SHP77 treated with DMSO at 0.1 percent for 48 hours (cell line): ENCODE measurements around the gene ESR1.
"Not testable (repeated sequence)": the region's sequence is repeated elsewhere in the genome, so short reads cannot be mapped to it uniquely, and the experiment has no call there.

Source experiments
- DNase-seq: peaks from one replicate; lab custom pipeline; 2025; lab: John Stamatoyannopoulos, UW

Gene ESR1

DNA sequence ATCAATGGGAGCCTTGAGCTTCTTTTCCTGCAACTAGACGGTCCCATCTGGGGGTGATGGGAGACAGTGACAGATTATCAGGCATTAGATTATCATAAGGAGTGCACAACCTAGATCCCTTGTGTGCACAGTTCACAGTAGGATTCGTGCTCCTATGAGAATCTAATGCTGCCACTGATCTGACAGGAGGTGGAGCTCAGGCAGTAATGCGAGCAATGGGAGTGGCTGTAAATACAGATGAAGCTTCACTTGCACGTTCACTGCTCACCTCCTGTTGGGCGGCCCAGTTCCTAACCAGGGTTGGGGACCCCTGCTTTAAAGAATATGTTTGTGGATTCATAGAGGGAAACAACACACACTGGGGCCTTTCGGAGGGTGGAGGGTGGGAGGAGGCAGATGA is 180.7 kb downstream of the ESR1 start:
- not testable (repeated sequence) for DNase-seq

- DNase-seq = no peak
Measured at GRCh38 chr6:151992091-151992490, 184.6 kb downstream of the ESR1 start.

DNA sequence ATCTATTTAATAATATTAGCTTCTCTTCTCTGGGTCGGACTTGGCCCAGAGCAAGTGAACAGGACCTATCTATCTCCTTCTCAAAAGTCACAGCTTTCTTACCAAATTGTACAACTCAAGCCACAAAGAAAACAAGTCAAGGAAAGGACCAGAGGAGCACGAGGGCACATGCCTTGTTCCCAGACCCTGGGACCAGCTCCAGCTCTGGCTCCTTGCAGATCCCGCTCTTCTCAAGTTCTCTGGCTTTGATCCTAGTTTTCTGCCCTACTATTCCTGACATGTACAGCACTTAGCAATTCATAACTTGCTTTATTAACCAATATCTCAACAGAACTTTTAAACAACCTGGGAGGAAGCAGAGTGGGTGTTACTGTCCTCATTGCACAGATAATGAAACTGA is 185.9 kb downstream of the ESR1 start:
- no peak for DNase-seq

DNA sequence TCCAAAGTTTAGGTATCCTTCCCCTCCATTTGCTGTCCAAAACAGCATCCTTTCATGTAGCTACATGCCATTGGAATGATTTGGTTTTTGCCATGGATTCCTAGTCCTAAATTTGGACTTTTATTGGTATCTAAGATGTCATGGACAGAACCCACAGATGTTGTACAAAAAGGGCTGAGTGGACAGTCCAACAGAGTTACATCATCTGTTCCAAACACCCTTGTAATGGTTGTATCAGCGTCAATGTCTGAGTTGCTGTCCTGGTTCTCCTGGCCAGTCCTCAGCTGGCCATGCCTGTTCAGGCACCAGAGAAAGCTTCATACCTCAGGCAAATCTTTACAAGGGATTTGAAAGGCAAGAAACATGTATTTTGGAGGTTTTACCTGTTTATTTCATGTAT is 191.3 kb downstream of the ESR1 start:
- no peak for DNase-seq

- no peak for DNase-seq
Measured at GRCh38 chr6:151999194-151999593, 191.7 kb downstream of the ESR1 start.

GRCh38 chr6:152001408-152001807 is 193.9 kb downstream of the ESR1 start:
- no peak for DNase-seq

- no peak for DNase-seq
Measured at GRCh38 chr6:152002306-152002705, 194.8 kb downstream of the ESR1 start.

DNA sequence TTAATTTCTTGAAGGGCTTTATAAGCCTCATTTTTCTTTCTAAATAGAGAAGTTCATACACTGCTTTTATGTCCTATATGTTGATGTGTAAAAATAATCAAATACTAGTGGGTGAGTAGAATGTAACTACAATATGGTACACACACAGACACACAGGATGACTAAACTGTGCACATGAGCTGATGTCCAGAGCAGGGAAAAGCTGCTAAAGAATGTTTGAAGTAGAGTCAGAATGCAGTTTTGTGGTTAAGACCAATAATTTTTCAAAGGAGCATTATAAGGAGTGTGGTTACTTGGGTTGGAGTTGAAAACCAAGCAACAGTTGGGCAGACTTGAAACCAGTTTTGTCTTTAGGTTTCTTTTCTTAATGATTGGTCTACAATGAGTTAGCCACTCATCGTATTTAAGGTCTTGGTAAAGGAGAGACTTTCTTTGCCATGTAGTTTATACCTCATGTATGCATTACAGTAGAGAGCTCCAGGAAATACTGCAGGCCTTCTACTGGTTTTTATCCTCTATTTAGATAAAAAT is 196.6 kb downstream of the ESR1 start:
- DNase-seq = no peak

- DNase-seq = no peak
Measured at GRCh38 chr6:152004896-152005295, 197.4 kb downstream of the ESR1 start.

GRCh38 chr6:152008779-152009178 is 201.3 kb downstream of the ESR1 start:
- DNase-seq = no peak

- no peak for DNase-seq
Measured at GRCh38 chr6:152012227-152012626, 204.7 kb downstream of the ESR1 start.

DNA sequence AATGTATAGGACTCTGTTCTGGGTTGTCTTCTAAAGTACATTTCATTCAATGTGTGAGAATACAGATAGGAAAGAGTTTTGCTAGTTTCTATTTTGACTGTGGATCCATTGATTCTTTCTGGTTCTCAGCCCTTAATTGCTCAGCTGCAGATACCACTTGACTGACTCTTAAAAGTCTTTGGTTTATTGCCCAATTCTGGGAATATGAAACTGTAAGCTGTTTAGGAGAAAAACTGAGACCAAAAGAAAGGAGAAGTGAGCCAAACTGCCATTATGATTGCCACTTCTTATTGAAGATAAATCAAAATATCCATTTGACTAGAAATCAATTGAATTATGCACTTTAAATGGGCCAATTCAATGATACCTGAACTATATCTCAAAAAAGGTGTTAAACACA is 211.4 kb downstream of the ESR1 start:
- no peak for DNase-seq

- no peak for DNase-seq
Measured at GRCh38 chr6:152022303-152022702, 214.8 kb downstream of the ESR1 start.

DNA sequence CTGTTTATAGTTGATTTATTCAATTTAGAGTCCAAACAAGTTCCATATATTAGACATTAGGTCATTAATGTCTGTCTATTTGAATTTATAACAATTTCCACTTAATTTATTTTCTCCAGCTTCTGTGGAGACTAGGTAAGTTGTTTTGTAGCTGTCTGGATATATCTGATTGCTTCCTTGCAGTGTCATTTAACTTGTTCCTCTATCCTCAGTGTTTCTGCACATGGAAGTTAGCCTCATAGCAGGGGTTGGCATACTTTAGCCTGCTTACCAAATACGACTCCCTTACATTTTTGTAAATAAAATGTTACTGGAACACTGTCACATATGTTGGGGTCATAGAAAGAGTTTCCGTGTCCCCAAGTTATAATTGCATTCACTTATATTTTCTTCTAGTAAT is 216.1 kb downstream of the ESR1 start:
- DNase-seq = no peak

DNA sequence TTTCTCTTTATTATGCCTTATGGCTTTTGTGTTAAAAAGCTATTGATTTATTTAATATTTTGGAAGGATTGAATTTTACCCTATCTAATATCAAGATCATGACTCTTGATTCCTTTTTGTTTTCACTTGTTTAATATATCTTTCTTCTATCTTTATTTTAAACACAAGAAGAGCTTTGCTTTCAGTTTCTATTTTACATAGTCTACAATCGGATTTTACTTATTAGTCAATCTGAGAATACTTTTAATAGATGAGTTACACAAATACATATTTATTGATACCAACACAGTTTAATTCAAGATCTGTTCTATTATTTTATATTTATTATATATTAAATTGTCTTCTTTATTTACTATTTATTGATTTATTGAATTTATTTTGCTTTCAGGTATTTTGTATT is 218.8 kb downstream of the ESR1 start:
- no peak for DNase-seq

GRCh38 chr6:152026744-152027143 is 219.3 kb downstream of the ESR1 start:
- DNase-seq = not testable (repeated sequence)

DNA sequence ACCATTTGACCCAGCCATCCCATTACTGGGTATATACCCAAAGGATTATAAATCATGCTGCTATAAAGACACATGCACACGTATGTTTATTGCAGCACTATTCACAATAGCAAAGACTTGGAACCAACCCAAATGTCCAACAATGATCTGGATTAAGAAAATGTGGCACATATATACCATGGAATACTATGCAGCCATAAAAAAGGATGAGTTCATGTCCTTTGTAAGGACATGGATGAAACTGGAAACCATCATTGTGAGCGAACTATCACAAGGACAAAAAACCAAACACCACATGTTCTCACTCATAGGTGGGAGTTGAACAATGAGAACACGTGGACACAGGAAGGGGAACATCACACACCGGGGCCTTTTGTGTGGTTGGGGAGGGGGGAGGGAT is 226.3 kb downstream of the ESR1 start:
- not testable (repeated sequence) for DNase-seq

DNA sequence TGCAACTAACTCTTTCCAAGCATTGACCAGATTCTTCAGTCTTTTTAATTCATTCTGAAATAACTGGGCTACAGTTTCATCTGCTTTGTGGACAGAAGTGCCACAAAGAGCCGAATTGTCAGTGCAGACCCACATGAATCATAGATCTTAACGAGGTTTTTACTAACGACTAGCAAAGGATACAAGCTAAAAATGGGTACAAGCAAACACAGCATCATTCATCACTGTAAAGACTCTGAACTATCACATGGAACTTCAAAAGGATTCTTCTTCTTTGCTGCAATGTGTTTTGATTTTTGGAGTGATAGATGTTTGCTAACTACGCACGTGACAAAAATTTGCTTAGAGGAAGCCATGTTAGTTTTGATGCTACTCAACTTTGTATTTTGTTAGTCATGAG is 227.1 kb downstream of the ESR1 start:
- no peak for DNase-seq

DNA sequence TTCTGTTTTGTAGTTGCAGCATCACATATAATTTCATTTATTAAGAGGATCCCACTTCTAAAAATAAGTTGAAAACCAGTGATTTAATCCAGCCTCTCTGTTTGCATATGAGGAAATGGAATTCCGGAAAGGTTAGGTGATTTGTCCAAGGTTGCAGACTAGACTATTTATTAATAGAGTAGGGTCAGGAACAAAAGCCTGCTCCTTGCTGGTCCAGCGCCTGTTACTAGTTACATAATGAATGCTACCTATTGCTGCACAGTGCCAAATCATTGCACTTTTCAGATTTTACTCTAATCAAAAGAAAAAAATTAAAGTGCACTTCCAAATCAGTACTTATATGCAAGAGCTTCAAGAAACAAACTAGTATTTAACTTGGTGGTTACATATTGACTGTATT is 238.6 kb downstream of the ESR1 start:
- DNase-seq = no peak

DNA sequence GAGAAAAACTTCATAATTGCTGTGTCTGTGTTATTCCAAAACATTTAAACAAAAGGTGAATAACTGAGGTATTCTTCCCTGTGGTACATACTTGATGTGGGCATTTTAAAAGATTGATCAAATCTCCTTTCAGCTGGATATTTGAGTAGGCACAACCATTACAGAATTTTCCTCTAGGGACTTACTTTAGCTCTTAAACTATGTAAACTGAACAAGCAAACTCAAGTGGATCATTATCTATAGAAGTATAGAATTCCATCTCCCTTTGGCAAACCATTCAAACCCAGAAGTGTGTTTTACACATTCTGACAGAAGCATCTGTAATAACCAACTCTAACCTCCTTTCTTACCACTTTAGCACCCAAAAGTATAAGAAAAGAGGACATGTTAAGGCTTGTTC is 241.4 kb downstream of the ESR1 start:
- DNase-seq = no peak

- DNase-seq = no peak
Measured at GRCh38 chr6:152049502-152049901, 242.0 kb downstream of the ESR1 start.

DNA sequence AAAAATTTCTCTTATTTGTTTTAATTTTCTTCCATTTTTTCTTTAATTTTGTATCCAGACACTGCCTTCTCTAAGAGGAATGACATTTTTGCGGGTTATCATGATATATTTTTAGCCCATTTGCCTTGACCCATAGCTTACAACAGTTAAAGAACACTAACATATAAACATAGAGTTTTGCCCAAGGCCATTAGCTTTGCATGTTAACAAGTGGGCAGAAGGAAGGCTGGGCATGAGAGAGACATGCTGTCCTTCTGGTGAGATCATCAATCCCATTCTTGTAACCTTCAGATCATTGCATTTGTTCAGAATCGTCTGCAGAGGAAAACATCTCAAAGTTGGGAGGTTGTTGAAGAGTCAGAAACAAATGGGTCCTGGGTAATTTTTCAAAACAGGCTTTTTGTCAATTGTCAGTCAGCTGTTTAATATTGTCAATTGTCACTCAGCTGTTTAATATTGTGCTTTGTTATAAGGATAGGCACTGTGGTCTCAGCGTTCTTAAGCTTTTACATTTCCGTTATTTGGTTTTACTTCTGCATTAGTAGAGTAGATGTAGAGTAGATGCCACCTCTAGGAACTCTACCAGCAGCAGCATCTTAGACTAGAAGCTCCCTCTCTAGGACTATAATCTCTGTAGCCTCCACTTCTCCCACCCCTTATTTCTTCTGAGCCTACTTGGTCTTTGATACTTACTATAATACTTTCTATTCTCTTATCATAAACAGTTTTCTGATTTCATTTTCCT is 243.1 kb downstream of the ESR1 start:
- DNase-seq = no peak

DNA sequence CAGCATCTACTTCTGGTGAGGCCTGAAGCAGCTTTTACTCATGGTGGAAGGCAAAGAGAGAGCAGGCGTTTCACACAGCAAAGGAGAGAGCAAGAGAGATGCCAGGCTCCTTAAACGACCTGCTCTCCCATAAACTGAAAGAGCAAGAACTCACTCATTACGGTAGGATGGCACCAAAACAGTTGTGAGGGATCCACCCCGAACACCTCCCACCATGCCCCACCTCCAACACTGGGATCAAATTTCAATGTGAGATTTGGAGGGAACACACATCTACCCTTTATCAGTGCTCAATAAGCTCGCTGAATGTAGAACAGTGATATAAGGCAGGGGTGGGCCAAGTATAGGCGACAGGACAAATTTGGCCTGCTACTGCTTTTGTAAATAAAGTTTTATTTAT is 244.6 kb downstream of the ESR1 start:
- no peak for DNase-seq

DNA sequence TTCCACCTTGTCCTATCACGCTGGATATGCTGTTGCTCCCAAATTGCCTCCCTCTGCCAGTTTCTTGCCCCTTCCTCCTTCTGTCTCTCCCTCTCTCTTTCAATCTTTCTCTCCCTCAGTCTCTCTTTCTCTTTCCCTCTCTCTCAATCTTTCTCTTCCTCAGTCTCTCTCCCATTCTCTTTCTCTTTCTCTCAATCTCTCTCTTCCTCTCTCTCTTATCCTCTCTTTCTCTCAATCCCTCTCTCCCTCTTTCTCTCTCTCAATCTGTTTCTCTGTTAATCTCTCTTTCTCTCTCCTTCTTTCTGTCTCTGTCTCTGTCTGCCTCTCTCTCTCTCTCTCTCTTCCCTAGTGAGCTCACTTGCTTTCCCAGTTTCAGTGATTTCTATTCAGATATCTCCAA is 245.8 kb downstream of the ESR1 start:
- DNase-seq = no peak
